HEK293 (cell line): Measurements from ENCODE around the gene RBCK1.

ENCODE experiments used
- HOXA7 ChIP-seq: sonication (generic); formaldehyde crosslinking; IDR thresholded peaks from 2 replicates; pipeline ENCODE4 v1.8.1; 2022; ENCODE audit warnings: missing genetic modification reagents, borderline replicate concordance
- MYNN ChIP-seq: fragments of 450-650 bp; formaldehyde crosslinking; IDR thresholded peaks from 2 replicates; pipeline ENCODE4 v1.5.1; 2016; ENCODE audit warnings: missing biosample characterization, missing genetic modification characterization, borderline replicate concordance
- SETDB1 ChIP-seq: IDR thresholded peaks from one replicate; pipeline ENCODE4 v1.6.1; 2017; ENCODE audit warnings: mild to moderate bottlenecking, low read length, moderate library complexity, mixed read lengths; ENCODE audit not compliant: insufficient read length
- SP3 ChIP-seq: fragments of 450-650 bp; formaldehyde crosslinking; IDR thresholded peaks from 2 replicates; pipeline ENCODE4 v1.5.1; 2016; ENCODE audit warnings: missing biosample characterization, missing genetic modification characterization
- ZNF248 ChIP-seq: fragments of 450-650 bp; formaldehyde crosslinking; IDR thresholded peaks from 2 replicates; pipeline ENCODE4 v1.5.1; 2017; ENCODE audit warnings: missing biosample characterization, missing genetic modification characterization
- ZNF610 ChIP-seq: fragments of 450-650 bp; formaldehyde crosslinking; IDR thresholded peaks from 2 replicates; pipeline ENCODE4 v1.5.1; 2016; ENCODE audit warnings: missing biosample characterization, missing genetic modification characterization, borderline replicate concordance
- ZNF830 ChIP-seq: fragments of 450-650 bp; IDR thresholded peaks from 2 replicates; pipeline ENCODE4 v1.5.0; 2018; ENCODE audit warnings: missing biosample characterization, missing genetic modification characterization, low read depth, mild to moderate bottlenecking, moderate library complexity
- TF ChIP-seq, protein P1 (sequence below): fragments of 450-650 bp; formaldehyde crosslinking; IDR thresholded peaks from 2 replicates; pipeline ENCODE4 v1.5.1; 2016; ENCODE audit warnings: missing biosample characterization, missing genetic modification characterization
- TF ChIP-seq, protein P2 (sequence below): fragments of 450-650 bp; formaldehyde crosslinking; IDR thresholded peaks from 2 replicates; pipeline ENCODE4 v1.5.1; 2016; ENCODE audit warnings: missing biosample characterization, missing genetic modification characterization
- TF ChIP-seq, protein P3 (sequence below): fragments of 450-650 bp; formaldehyde crosslinking; IDR thresholded peaks from 2 replicates; pipeline ENCODE4 v1.5.1; 2016; ENCODE audit warnings: missing biosample characterization, missing genetic modification characterization
- TF ChIP-seq, protein P4 (sequence below): fragments of 450-650 bp; formaldehyde crosslinking; IDR thresholded peaks from 2 replicates; pipeline ENCODE4 v1.5.1; 2017; ENCODE audit warnings: missing biosample characterization, missing genetic modification characterization

- TF ChIP-seq, protein P1, sequence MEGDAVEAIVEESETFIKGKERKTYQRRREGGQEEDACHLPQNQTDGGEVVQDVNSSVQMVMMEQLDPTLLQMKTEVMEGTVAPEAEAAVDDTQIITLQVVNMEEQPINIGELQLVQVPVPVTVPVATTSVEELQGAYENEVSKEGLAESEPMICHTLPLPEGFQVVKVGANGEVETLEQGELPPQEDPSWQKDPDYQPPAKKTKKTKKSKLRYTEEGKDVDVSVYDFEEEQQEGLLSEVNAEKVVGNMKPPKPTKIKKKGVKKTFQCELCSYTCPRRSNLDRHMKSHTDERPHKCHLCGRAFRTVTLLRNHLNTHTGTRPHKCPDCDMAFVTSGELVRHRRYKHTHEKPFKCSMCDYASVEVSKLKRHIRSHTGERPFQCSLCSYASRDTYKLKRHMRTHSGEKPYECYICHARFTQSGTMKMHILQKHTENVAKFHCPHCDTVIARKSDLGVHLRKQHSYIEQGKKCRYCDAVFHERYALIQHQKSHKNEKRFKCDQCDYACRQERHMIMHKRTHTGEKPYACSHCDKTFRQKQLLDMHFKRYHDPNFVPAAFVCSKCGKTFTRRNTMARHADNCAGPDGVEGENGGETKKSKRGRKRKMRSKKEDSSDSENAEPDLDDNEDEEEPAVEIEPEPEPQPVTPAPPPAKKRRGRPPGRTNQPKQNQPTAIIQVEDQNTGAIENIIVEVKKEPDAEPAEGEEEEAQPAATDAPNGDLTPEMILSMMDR: no peak
- TF ChIP-seq SP3 (tag by site-specific recombination) (no peak), HOXA7 (CRISPR knock-in tag) (no peak), ZNF830 (tag by site-specific recombination) (no peak), ZNF248 (tag by site-specific recombination) (no peak), MYNN (no peak), ZNF610 (tag by site-specific recombination) (no peak), SETDB1 (no peak)
- TF ChIP-seq, protein P2, sequence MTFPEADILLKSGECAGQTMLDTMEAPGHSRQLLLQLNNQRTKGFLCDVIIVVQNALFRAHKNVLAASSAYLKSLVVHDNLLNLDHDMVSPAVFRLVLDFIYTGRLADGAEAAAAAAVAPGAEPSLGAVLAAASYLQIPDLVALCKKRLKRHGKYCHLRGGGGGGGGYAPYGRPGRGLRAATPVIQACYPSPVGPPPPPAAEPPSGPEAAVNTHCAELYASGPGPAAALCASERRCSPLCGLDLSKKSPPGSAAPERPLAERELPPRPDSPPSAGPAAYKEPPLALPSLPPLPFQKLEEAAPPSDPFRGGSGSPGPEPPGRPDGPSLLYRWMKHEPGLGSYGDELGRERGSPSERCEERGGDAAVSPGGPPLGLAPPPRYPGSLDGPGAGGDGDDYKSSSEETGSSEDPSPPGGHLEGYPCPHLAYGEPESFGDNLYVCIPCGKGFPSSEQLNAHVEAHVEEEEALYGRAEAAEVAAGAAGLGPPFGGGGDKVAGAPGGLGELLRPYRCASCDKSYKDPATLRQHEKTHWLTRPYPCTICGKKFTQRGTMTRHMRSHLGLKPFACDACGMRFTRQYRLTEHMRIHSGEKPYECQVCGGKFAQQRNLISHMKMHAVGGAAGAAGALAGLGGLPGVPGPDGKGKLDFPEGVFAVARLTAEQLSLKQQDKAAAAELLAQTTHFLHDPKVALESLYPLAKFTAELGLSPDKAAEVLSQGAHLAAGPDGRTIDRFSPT: no peak
- TF ChIP-seq, protein P3, sequence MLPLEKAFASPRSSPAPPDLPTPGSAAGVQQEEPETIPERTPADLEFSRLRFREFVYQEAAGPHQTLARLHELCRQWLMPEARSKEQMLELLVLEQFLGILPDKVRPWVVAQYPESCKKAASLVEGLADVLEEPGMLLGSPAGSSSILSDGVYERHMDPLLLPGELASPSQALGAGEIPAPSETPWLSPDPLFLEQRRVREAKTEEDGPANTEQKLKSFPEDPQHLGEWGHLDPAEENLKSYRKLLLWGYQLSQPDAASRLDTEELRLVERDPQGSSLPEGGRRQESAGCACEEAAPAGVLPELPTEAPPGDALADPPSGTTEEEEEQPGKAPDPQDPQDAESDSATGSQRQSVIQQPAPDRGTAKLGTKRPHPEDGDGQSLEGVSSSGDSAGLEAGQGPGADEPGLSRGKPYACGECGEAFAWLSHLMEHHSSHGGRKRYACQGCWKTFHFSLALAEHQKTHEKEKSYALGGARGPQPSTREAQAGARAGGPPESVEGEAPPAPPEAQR: no peak
- TF ChIP-seq, protein P4, sequence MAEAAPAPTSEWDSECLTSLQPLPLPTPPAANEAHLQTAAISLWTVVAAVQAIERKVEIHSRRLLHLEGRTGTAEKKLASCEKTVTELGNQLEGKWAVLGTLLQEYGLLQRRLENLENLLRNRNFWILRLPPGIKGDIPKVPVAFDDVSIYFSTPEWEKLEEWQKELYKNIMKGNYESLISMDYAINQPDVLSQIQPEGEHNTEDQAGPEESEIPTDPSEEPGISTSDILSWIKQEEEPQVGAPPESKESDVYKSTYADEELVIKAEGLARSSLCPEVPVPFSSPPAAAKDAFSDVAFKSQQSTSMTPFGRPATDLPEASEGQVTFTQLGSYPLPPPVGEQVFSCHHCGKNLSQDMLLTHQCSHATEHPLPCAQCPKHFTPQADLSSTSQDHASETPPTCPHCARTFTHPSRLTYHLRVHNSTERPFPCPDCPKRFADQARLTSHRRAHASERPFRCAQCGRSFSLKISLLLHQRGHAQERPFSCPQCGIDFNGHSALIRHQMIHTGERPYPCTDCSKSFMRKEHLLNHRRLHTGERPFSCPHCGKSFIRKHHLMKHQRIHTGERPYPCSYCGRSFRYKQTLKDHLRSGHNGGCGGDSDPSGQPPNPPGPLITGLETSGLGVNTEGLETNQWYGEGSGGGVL (tag by site-specific recombination): no peak
Observed at GRCh38 chr20:444117-444516, 36.0 kb downstream of the RBCK1 start.
